ENCODE data around the gene NUDT22.
A peak's percentile ranks its signal among the peaks of the same experiment; 100 is the strongest.

NUDT22 gene

GRCh38 chr11:64269540-64270220 is 43.6 kb downstream of the NUDT22 start:
- peak; percentile 100 for DNase-seq (ENCODE audit: low read depth in 2 of 2)

GRCh38 chr11:64275031-64275800 is 49.1 kb downstream of the NUDT22 start:
- DNase-seq (ENCODE audit: low read depth in 2 of 2) = no peak

- no peak for DNase-seq (ENCODE audit: low read depth in 2 of 2)
Observed at GRCh38 chr11:64275841-64276240, 49.8 kb downstream of the NUDT22 start.

GRCh38 chr11:64276653-64277431 is 50.8 kb downstream of the NUDT22 start:
- DNase-seq (ENCODE audit: low read depth in 2 of 2) = no peak

GRCh38 chr11:64278576-64279190 is 52.6 kb downstream of the NUDT22 start:
- no peak for DNase-seq (ENCODE audit: low read depth in 2 of 2)
